OCI-LY3 (cell line): ENCODE data around the gene MYT1.

ENCODE experiments used
- H2AFZ ChIP-seq: fragments of 200-600, 300-600 bp; shearing (Covaris generic); 2 replicates; pipeline ENCODE4 v1.6.0; 2014; ENCODE audit warnings: antibody characterized with exemption, low read depth, low read length
- H3K27ac ChIP-seq: fragments of 200-600, 300-600 bp; sonication (generic); 2 replicates; pipeline ENCODE4 v1.5.1; 2014; ENCODE audit warnings: mild to moderate bottlenecking, low read length, moderate library complexity, mixed read lengths
- H3K27me3 ChIP-seq: fragments of 200-600, 300-600 bp; sonication (generic); 2 replicates; pipeline ENCODE4 v1.6.1; 2014; ENCODE audit warnings: low read depth, low read length, mixed read lengths
- H3K36me3 ChIP-seq: fragments of 200-600, 300-600 bp; sonication (generic); replicated peaks from 2 replicates; pipeline ENCODE3; 2014; ENCODE audit warnings: low read depth, low read length, mixed read lengths
- H3K4me1 ChIP-seq: fragments of 300-600, 200-600 bp; sonication (generic); 2 replicates; pipeline ENCODE4 v1.6.1; 2014; ENCODE audit warnings: low read length, mixed read lengths
- H3K4me2 ChIP-seq: fragments of 200-600, 300-600 bp; sonication (generic); 2 replicates; pipeline ENCODE4 v1.6.1; 2014; ENCODE audit warnings: low read length, mixed read lengths
- H3K4me3 ChIP-seq: fragments of 300-600, 200-600 bp; sonication (generic); 2 replicates; pipeline ENCODE4 v1.5.1; 2014; ENCODE audit warnings: antibody characterized with exemption, mild to moderate bottlenecking, low read length, moderate library complexity
- H3K79me2 ChIP-seq: fragments of 300-600, 200-600 bp; shearing (Covaris generic); 2 replicates; pipeline ENCODE4 v1.6.1; 2014; ENCODE audit warnings: mild to moderate bottlenecking, low read length, mixed read lengths
- H3K9ac ChIP-seq: fragments of 300-600, 200-600 bp; shearing (Covaris generic); 2 replicates; pipeline ENCODE4 v1.6.0; 2014; ENCODE audit warnings: mild to moderate bottlenecking, low read length, moderate library complexity
- H3K9me3 ChIP-seq: fragments of 200-600, 300-600 bp; shearing (Covaris generic); 2 replicates; pipeline ENCODE4 v1.6.1; 2014; ENCODE audit warnings: low read length, mixed read lengths; ENCODE audit not compliant: insufficient read depth
- H4K20me1 ChIP-seq: fragments of 200-600, 300-600 bp; sonication (generic); 2 replicates; pipeline ENCODE4 v1.6.1; 2016; ENCODE audit warnings: low read length, mixed read lengths; ENCODE audit not compliant: insufficient read depth
- CTCF ChIP-seq: fragments of 200-600, 300-600 bp; sonication (generic); IDR thresholded peaks from 2 replicates; pipeline ENCODE4 v1.5.1; 2014; ENCODE audit warnings: antibody characterized with exemption, low read length, low read depth
- EZH2phosphoT487 ChIP-seq: fragments of 200-600 bp; shearing (Covaris generic); IDR thresholded peaks from 2 replicates; pipeline ENCODE4 v1.6.1; 2018; ENCODE audit warnings: antibody characterized with exemption, mixed run types, low read depth

The MYT1 gene

GRCh38 chr20:64225828-64226598, 61.8 kb downstream of the MYT1 start:
- Histone ChIP-seq H2AFZ (no peak overlapping the region), H3K27me3 (peaks cover 35% of the 10 kb centered on the region), H3K27ac (no peak overlapping the region), H4K20me1 (no peaks in the 10 kb centered on the region), H3K9me3 (no peaks in the 10 kb centered on the region), H3K36me3 (no peaks in the 10 kb centered on the region), H3K79me2 (no peaks in the 10 kb centered on the region), H3K9ac (no peak overlapping the region), H3K4me3 (no peak overlapping the region), H3K4me1 (peaks cover 11% of the 10 kb centered on the region), H3K4me2 (no peak overlapping the region)
- TF ChIP-seq CTCF (no peak), EZH2phosphoT487 (no peak)

- TF ChIP-seq CTCF (no peak), EZH2phosphoT487 (no peak)
- Histone ChIP-seq H4K20me1 (no peaks in the 10 kb centered on the region), H3K36me3 (no peaks in the 10 kb centered on the region), H3K79me2 (no peaks in the 10 kb centered on the region), H3K27ac (no peak overlapping the region), H3K9ac (no peak overlapping the region), H3K4me3 (no peak overlapping the region), H3K27me3 (peaks cover 35% of the 10 kb centered on the region), H3K4me2 (no peak overlapping the region), H2AFZ (no peak overlapping the region), H3K9me3 (no peaks in the 10 kb centered on the region), H3K4me1 (peaks cover 11% of the 10 kb centered on the region)
These were observed 62.7 kb downstream of the MYT1 start for GRCh38 chr20:64226686-64227580.

- no peak overlapping the region for H3K27ac ChIP-seq
- H4K20me1 ChIP-seq, result no peaks in the 10 kb centered on the region
- H3K4me2 ChIP-seq, result no peak overlapping the region
- no peak overlapping the region for H3K9ac ChIP-seq
- no peaks in the 10 kb centered on the region for H3K9me3 ChIP-seq
- H3K36me3 ChIP-seq, result no peaks in the 10 kb centered on the region
- H3K27me3 ChIP-seq, result peaks cover 35% of the 10 kb centered on the region
- TF ChIP-seq CTCF, result no peak
- TF ChIP-seq EZH2phosphoT487, result no peak
- H2AFZ ChIP-seq, result no peak overlapping the region
- no peaks in the 10 kb centered on the region for H3K79me2 ChIP-seq
- H3K4me1 ChIP-seq, result peaks cover 11% of the 10 kb centered on the region
- H3K4me3 ChIP-seq, result no peak overlapping the region
These were observed 63.9 kb downstream of the MYT1 start for GRCh38 chr20:64228086-64228653.
